ENCODE measurements around the gene CHRD.
"Not testable (repeated sequence)": the region's sequence is repeated elsewhere in the genome, so short reads cannot be mapped to it uniquely, and the experiment has no call there.

CHRD gene

GRCh38 chr3:184419171-184419570 lies 39.3 kb downstream of the CHRD start:
- no peak for DNase-seq (ENCODE audit: low read depth)

DNA sequence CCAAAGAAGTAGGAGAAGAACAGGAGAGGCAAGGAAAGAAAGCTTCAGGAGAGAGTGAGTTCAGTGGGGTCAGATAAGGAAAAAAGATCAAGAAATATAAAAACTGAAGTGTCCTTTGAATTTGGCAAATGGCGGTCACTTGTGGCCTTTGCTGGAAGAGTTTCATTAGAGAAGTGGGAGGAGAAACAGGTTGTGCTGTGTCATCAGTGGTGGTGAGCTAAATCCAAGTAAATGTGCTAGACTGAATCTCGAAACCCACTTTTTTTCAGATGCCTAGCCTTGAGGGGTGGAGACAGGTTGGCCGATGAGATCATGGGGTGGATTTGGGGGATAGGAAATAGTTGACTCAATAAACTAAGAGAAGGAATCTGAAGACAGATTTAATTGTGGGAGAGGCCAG lies 43.7 kb downstream of the CHRD start:
- DNase-seq (ENCODE audit: low read depth): no peak

DNA sequence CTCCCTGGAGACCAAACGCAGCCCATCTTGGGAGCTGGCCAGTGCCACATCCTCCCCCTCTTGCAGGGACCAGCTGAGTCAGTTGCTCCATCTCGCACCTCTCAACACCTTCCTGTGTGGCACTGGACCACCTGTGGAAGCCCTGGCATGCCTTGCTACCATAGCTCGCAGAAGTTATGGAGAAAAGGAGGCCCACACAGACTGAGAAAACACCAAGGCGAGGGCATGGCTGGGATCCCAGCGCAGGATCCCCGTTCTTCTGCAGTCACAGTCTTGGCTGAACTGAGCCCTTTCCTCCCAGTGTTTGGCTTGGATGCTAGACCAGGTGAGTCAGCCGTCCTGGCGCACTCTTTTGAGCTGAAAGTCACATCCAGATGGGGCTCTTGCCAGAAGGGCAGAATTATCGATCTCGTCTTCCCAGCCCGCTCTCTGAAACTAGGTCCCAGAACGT lies 46.9 kb downstream of the CHRD start:
- DNase-seq (ENCODE audit: low read depth): no peak

- no peak for DNase-seq (ENCODE audit: low read depth)
These were observed 48.8 kb downstream of the CHRD start for GRCh38 chr3:184428561-184429175.

GRCh38 chr3:184429786-184430185 lies 49.9 kb downstream of the CHRD start:
- DNase-seq (ENCODE audit: low read depth): no peak

DNA sequence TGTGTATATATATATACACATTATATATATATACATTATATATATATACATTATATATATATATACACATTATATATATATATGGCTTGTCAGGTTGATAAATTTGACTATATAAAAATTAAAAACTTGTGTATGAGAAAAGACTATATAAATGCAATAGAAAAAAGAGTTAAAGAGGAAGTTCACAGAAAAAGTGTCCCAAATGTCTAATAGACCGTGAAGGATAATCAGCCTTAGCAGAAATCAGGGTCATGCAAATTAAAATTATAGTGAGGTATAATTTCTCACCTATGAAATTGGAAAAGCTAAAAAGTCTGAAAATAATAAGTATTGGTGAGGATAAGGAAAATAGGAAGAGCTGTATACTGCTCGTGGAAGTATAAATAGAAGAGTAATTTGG lies 51.1 kb downstream of the CHRD start:
- DNase-seq (ENCODE audit: low read depth): no peak

- DNase-seq (ENCODE audit: low read depth): not testable (repeated sequence)
These were observed 53.3 kb downstream of the CHRD start for GRCh38 chr3:184433178-184433577.

- no peak for DNase-seq (ENCODE audit: low read depth)
These were observed 59.2 kb downstream of the CHRD start for GRCh38 chr3:184439096-184439495.
